ENCODE measurements around the gene NPAS3. TPM values are rescaled to one million over a fixed set of nuclear protein-coding genes. Genes with fewer than 3 reads are reported as not detected.

The NPAS3 gene
- total and polyA plus RNA-seq, 2 donors (not counting 3 experiments of a cell fraction or from before 2014, with no cell fraction given), result 0.10 to 0.13 TPM

DNA sequence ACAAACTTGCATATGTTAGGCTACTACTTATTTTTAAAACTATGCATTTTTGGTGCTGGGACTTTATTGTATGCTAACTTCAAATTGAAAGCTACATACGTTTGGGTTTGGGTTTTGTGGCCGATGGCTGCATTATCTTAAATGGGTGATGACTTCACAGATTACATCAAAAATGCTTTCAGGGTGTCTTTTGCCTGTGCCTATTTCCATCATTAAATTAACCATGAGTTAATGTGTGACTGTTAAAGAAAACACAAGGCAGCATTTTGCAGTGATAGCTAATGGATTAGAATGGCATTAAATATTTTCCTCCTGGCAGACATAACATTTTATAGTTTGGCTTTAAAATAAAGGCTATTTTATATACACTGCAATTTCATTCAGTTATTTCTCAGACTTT lies 659.9 kb downstream of the NPAS3 start:
- intact Hi-C loops (cut with micrococcal nuclease), result no loop called here
- H3K4me2 ChIP-seq (ENCODE audit: insufficient read depth, low read length), result no peak overlapping the region
- no TSS peak for BruUV-seq (replicated peaks)
- no peaks in the 10 kb centered on the region for H3K9me1 ChIP-seq (replicated peaks; ENCODE audit: control insufficient read depth, extremely low read depth, insufficient read depth, low read length)
- H4K20me1 ChIP-seq (replicated peaks; ENCODE audit: control insufficient read depth, extremely low read depth, insufficient read depth, low read length), result no peaks in the 10 kb centered on the region
- no peak overlapping the region for H2AFZ ChIP-seq (ENCODE audit: low read depth, low read length)
- no peaks in the 10 kb centered on the region for H3K36me3 ChIP-seq (ENCODE audit: control insufficient read depth in 2 of 2, extremely low read depth in 1 of 2, insufficient read depth in 2 of 2, low read length in 2 of 2)
- H3K4me3 ChIP-seq (replicated peaks in 1 of 3; ENCODE audit: insufficient read depth in 1 of 3, low read depth in 1 of 3, low read length in 3 of 3), result no peak overlapping the region
- ChIA-PET POLR2A (no interaction called here), CTCF (interaction anchor here (1.2 to 1.9 kb wide), 2 partner anchors 85 to 194 kb away, joined by 3 to 7 read pairs; no protein-coding TSS in a partner anchor)
- H3K27ac ChIP-seq (ENCODE audit: insufficient read depth, low read depth, low read length), result no peak overlapping the region
- no peaks in the 10 kb centered on the region for H3K4me1 ChIP-seq (ENCODE audit: control insufficient read depth, extremely low read depth, insufficient read depth, low read length)
- no peaks in the 10 kb centered on the region for H3K9me3 ChIP-seq (replicated peaks; ENCODE audit: control insufficient read depth, insufficient read depth, low read length)
- no peaks in the 10 kb centered on the region for H3K79me2 ChIP-seq (ENCODE audit: control insufficient read depth, insufficient read depth, low read length)
- DNase-seq (ENCODE audit: low read depth, low spot score), result no peak
- dilution Hi-C loops (cut with MboI; ENCODE audit: extremely low pct_ligation_motif_present, low sequenced_read_pairs), result no loop called here
- no peak for FAIRE-seq
- TF ChIP-seq, protein P1, sequence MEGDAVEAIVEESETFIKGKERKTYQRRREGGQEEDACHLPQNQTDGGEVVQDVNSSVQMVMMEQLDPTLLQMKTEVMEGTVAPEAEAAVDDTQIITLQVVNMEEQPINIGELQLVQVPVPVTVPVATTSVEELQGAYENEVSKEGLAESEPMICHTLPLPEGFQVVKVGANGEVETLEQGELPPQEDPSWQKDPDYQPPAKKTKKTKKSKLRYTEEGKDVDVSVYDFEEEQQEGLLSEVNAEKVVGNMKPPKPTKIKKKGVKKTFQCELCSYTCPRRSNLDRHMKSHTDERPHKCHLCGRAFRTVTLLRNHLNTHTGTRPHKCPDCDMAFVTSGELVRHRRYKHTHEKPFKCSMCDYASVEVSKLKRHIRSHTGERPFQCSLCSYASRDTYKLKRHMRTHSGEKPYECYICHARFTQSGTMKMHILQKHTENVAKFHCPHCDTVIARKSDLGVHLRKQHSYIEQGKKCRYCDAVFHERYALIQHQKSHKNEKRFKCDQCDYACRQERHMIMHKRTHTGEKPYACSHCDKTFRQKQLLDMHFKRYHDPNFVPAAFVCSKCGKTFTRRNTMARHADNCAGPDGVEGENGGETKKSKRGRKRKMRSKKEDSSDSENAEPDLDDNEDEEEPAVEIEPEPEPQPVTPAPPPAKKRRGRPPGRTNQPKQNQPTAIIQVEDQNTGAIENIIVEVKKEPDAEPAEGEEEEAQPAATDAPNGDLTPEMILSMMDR (IDR thresholded peaks at IDR 0.05; ENCODE audit: extremely low read depth in 1 of 2, insufficient read depth in 1 of 2, low read depth in 1 of 2, low read length in 2 of 2), result no peak
- TF ChIP-seq MYC (IDR thresholded peaks at IDR 0.05; ENCODE audit: low read depth, low read length), result no peak
- no peak for TF ChIP-seq POLR2AphosphoS5 (IDR thresholded peaks at IDR 0.05; ENCODE audit: insufficient read depth, low read depth, low read length)
- no peak for TF ChIP-seq EZH2 (IDR thresholded peaks at IDR 0.05; ENCODE audit: borderline replicate concordance, low read depth, low read length, severe bottlenecking)
- TF ChIP-seq MAX (IDR thresholded peaks at IDR 0.05; ENCODE audit: insufficient read depth, insufficient read length), result no peak
- no peak for TF ChIP-seq POLR2A (IDR thresholded peaks at IDR 0.05; ENCODE audit: low read depth, low read length)
- no peak for TF ChIP-seq JUN (IDR thresholded peaks at IDR 0.05; ENCODE audit: borderline replicate concordance, insufficient read depth, insufficient read length, low read depth)
- no peak overlapping the region for H3K9ac ChIP-seq (replicated peaks; ENCODE audit: extremely low read depth, insufficient read depth, low read length)
- no peaks in the 10 kb centered on the region for H3K27me3 ChIP-seq (ENCODE audit: control insufficient read depth in 2 of 2, insufficient read depth in 2 of 2, low read length in 2 of 2)

All from endothelial cell of umbilical vein (primary cell).